Psoas muscle (tissue), 8 donors: ENCODE measurements around the gene GRIN3A. TPM values are rescaled to one million over a fixed set of nuclear protein-coding genes. Genes with fewer than 3 reads are reported as not detected.

Source experiments
- ATAC-seq, 4 donors: fragments of 200-7000 bp; cut with Tn5 transposase; one replicate each; pipeline ENCODE4 v1.9.1; 2020; ENCODE audit warnings: moderate library complexity in 3 of 4, mild to moderate bottlenecking in 2 of 4
- DNase-seq, 2 donors: peaks; one replicate each; pipeline ENCODE4 v3.0.0-alpha.2; 2020
- H3K27ac ChIP-seq: fragments of 200-600 bp; one replicate; pipeline ENCODE4 v1.8.0; 2022
- H3K27me3 ChIP-seq, 3 donors: fragments of 200-600 bp in 1 of 3; one replicate each; pipeline versions ENCODE4 v1.6.1 to v1.8.0; 2013 to 2022; ENCODE audit warnings: low read length in 2 of 3, mild to moderate bottlenecking in 2 of 3, moderate library complexity in 1 of 3; ENCODE audit not compliant: insufficient read depth in 3 of 3
- H3K36me3 ChIP-seq, 2 donors: fragments of 200-600 bp in 1 of 2; one replicate each; pipeline versions ENCODE4 v1.6.1 to v1.8.0; 2013 to 2022; ENCODE audit warnings: low read depth in 1 of 2, mild to moderate bottlenecking in 1 of 2, moderate library complexity in 1 of 2; ENCODE audit not compliant: insufficient read depth in 1 of 2
- H3K4me1 ChIP-seq: fragments of 200-600 bp; one replicate; pipeline ENCODE4 v1.8.0; 2022
- H3K4me3 ChIP-seq: fragments of 200-600 bp; one replicate; pipeline ENCODE4 v1.8.0; 2022; ENCODE audit warnings: mild to moderate bottlenecking
- H3K9me3 ChIP-seq: fragments of 200-600 bp; one replicate; pipeline ENCODE4 v1.8.0; 2022
- WGBS, 3 donors: extraction: QIAGEN DNeasy Blood & Tissue Kit; methylation state at CpG; one replicate each; pipeline versions ENCODE4 v1.1.6 to v1.1.7; 2013; 5-methylcytosine and 5-hydroxymethylcytosine counted together
- intact Hi-C, 2 donors: fragments of 100-400 bp; cut with DNase I; formaldehyde crosslinking; loops; one replicate each; pipeline versions ENCODE4 v1.11.0 to v1.14.2; 2022
- polyA plus RNA-seq, 3 donors: library from polyadenylated mRNA; stranded (reverse); fragments of 200-250 nt; gene quantifications; one replicate each; pipeline ENCODE4 v1.2.3, GENCODE V29; 2013
- total RNA-seq, 4 donors: library from RNA; stranded (reverse); fragmentation: NEBNext Ultra II Directional in 2 of 4; extraction: Animal tissue kit (Norgen Biotek cat#: 25700) in 2 of 4; gene quantifications; one replicate each; pipeline versions ENCODE4 v1.2.1 to v1.2.4, GENCODE V29; 2021 to 2023
- TF ChIP-seq, protein P1 (sequence below): fragments of 200-600 bp; IDR thresholded peaks from one replicate; pipeline ENCODE4 v1.8.0; 2022; ENCODE audit warnings: antibody characterized with exemption
- donor health status: healthy with polysubstance abuse.
- donor health status: DM: no; HTN: no; CAD: no; lungs with moderate emphysema.
- donor health status: Bipolar disorder and iron deficiency.
- donor health status: healthy.
- donor health status: DM: yes; HTN: yes; CAD: no.
- donor health status: DM: no; HTN: no; CAD: no.
- donor health status: DM: no; HTN: no; CAD: no.
- donor health status: DM: yes; HTN: yes; CAD: no.

Gene GRIN3A
- total and polyA plus RNA-seq, 7 donors = 0.01 to 0.04 TPM; not detected in 5

DNA sequence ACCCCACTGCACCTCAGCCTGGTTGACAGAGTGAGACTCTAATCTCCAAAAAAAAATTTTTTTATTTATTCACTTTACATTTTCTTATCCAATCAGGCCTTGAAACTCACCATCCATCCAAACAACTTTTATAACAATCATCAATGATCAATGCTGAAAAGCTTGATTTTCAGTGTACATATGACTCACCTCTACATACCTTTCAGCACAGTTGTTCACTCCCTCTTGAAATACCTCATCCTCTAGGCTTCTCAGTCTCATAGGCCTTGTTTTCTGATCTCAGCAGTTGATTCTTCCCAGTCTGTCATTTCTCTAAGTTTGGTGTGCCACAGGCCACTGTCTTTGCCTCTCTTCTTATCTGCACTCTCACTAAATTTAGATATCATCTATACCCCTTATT, 36.2 kb downstream of the GRIN3A start:
- H3K36me3 ChIP-seq = no peaks in the 10 kb centered on the region
- no peak for ATAC-seq
- TF ChIP-seq, protein P1, sequence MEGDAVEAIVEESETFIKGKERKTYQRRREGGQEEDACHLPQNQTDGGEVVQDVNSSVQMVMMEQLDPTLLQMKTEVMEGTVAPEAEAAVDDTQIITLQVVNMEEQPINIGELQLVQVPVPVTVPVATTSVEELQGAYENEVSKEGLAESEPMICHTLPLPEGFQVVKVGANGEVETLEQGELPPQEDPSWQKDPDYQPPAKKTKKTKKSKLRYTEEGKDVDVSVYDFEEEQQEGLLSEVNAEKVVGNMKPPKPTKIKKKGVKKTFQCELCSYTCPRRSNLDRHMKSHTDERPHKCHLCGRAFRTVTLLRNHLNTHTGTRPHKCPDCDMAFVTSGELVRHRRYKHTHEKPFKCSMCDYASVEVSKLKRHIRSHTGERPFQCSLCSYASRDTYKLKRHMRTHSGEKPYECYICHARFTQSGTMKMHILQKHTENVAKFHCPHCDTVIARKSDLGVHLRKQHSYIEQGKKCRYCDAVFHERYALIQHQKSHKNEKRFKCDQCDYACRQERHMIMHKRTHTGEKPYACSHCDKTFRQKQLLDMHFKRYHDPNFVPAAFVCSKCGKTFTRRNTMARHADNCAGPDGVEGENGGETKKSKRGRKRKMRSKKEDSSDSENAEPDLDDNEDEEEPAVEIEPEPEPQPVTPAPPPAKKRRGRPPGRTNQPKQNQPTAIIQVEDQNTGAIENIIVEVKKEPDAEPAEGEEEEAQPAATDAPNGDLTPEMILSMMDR = no peak
- no peaks in the 10 kb centered on the region for H3K4me1 ChIP-seq
- H3K27ac ChIP-seq = no peak overlapping the region
- H3K4me3 ChIP-seq = no peak overlapping the region
- H3K9me3 ChIP-seq = no peaks in the 10 kb centered on the region
- peaks cover 0 to 5% (median 0%) of the 10 kb centered on the region in 3 donors for H3K27me3 ChIP-seq
- intact Hi-C loops = no loop called here
- no peak for DNase-seq

DNA sequence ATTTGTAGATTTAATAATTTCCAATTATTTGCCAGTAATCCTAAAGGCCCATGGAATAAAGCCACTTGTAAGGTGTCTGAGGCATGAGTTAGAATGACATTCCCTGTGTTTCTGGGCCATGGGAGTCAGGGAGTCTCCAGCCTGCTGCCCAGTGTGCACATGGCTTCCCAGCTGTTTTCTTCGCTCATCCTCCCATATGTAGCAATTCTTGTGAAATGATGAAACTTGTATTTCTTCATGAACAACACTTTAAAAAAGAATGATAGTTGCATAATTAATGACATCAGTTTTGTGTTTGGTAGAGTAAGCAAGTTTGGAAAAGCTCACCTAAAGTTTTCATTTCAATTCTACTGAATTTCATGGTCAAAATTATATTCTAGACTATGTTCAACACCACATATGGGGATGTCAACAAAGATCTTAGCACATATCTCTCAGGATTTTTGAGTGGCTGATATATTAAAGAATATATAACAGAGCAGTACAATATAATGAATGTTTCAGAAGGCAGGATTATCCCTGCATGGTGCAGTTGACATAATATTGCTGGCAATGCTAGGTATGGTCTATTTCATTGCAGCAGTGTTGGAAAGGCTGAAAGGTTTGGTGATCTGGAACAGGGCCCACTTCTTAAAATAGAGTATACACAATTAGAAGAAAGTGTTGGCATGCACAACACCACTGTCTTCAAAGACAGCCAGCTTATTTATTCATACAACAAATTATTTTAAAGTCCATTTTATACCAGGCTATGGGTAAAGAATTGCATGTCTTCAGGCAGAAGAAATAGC, 44.7 kb downstream of the GRIN3A start:
- no peaks in the 10 kb centered on the region for H3K36me3 ChIP-seq
- TF ChIP-seq, protein P1 = no peak
- H3K27ac ChIP-seq = no peak overlapping the region
- no peaks in the 10 kb centered on the region for H3K9me3 ChIP-seq
- no peaks in the 10 kb centered on the region for H3K27me3 ChIP-seq
- intact Hi-C loops = no loop called here
- DNase-seq (no peak), ATAC-seq (peak in 2 of 4 donors; percentile 30 to 54)
- WGBS, 3 donors = 33 to 88% (median 38%) methylated on average over 1 of the region's 1 CpG
- H3K4me1 ChIP-seq = no peaks in the 10 kb centered on the region
- H3K4me3 ChIP-seq = no peak overlapping the region

DNA sequence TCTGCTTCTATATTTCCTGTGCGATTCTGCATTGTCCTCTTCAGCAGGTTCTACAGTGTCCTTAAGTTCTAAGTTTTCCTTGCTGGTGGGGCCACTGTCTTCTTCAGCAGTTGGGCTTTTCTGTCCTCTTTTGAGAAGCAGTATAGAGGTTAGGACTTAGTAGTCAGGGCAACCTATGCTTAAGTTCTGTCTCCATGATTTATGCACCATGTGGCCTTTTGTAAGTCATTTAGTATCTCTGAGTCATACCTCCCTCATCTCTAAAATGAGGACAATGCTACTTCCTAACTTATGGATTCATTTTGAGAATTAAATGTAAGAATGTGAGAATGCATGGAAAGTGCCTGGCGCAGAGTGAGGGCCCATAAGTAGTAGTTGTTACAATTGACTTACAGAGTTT, 46.8 kb downstream of the GRIN3A start:
- DNase-seq (no peak), ATAC-seq (no peak)
- H3K27ac ChIP-seq = no peak overlapping the region
- 94 to 97% (median 96%) methylated on average over 2 of the region's 2 CpGs for WGBS, 3 donors
- no peaks in the 10 kb centered on the region for H3K4me1 ChIP-seq
- TF ChIP-seq, protein P1 = no peak
- no peaks in the 10 kb centered on the region for H3K9me3 ChIP-seq
- H3K36me3 ChIP-seq = no peaks in the 10 kb centered on the region
- intact Hi-C loops = no loop called here
- H3K27me3 ChIP-seq = no peaks in the 10 kb centered on the region
- no peak overlapping the region for H3K4me3 ChIP-seq

DNA sequence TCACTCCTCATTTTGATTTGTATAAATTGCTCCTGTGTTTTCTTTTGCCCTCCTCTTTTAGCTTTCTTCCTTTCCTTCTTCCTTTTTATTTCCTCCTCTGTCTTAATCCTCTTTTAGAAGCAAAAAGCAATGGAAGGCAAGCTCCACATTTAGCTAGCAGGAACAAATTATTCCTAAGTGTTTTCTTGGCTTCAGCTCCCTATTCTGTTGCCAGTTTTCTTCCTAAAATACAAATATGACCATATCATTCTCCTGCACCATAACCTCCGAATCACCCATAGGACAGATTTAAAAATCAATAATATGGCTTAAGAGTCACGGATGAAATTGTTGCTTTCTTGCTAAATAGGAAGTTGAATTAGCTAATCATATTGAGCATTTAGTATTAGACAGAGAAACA, 49.4 kb downstream of the GRIN3A start:
- ATAC-seq = no peak
- WGBS, 3 donors = 19 to 44% (median 35%) methylated on average over 2 of the region's 2 CpGs
- DNase-seq = no peak
- intact Hi-C loops = no loop called here
- H3K9me3 ChIP-seq = no peaks in the 10 kb centered on the region
- no peaks in the 10 kb centered on the region for H3K4me1 ChIP-seq
- TF ChIP-seq, protein P1 = no peak
- no peak overlapping the region for H3K27ac ChIP-seq
- H3K27me3 ChIP-seq = no peaks in the 10 kb centered on the region
- no peaks in the 10 kb centered on the region for H3K36me3 ChIP-seq
- H3K4me3 ChIP-seq = no peak overlapping the region

DNA sequence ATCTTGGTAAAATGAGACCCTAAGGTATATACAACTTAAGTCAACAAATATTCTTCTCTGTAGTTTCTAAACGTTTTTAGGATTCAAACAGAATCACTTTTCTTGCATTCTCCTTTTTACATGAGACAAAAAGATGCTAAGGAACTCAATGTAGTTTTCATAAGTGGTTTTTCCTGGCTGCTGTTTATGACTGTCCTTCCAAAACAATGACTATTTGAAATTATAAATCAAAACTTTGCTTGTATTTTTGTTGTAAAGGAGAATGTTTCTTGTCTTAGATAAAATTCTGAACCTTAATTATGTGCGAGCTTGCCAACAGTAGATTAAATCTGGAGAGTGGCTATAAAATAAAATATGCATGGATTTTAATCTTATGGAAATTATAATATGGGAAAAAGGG, 53.8 kb downstream of the GRIN3A start:
- TF ChIP-seq, protein P1 = no peak
- H3K36me3 ChIP-seq = no peaks in the 10 kb centered on the region

More for the DNA sequence above, 53.8 kb downstream of the GRIN3A start:
- H3K4me1 ChIP-seq = no peaks in the 10 kb centered on the region
- ATAC-seq (no peak), DNase-seq (no peak)
- no peaks in the 10 kb centered on the region for H3K27me3 ChIP-seq
- no peak overlapping the region for H3K4me3 ChIP-seq
- intact Hi-C loops = no loop called here
- WGBS, 3 donors = 64 to 69% (median 69%) methylated on average over 2 of the region's 2 CpGs
- no peaks in the 10 kb centered on the region for H3K9me3 ChIP-seq
- H3K27ac ChIP-seq = no peak overlapping the region
